Measurements from ENCODE around the gene FUT8.
"Not testable (repeated sequence)": the region's sequence is repeated elsewhere in the genome, so short reads cannot be mapped to it uniquely, and the experiment has no call there.

Gene FUT8

GRCh38 chr14:65703996-65704395 is 291.5 kb downstream of the FUT8 start:
- no peak for DNase-seq (ENCODE audit: low read depth in 1 of 2, low spot score in 1 of 2)

DNA sequence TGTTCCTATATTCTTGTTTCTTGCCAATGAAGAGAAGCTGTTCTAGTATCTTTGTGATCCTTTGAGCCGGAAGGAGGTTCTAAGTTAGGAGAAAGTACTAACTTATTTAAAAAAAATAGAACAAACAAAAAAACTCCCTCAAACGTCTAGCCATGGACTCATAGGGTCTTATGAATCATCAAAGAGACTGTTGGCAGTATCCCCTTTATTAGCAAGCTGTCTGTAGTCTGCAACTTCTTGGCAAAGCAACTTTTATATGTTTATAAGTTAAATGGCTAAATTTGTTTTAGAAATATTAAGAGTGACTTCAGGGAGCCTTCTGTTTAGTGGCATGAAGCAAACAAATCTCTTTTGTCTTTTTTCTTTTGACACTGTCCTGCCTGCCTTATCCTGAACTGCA is 291.9 kb downstream of the FUT8 start:
- DNase-seq (ENCODE audit: low read depth in 1 of 2, low spot score in 1 of 2), result no peak

DNA sequence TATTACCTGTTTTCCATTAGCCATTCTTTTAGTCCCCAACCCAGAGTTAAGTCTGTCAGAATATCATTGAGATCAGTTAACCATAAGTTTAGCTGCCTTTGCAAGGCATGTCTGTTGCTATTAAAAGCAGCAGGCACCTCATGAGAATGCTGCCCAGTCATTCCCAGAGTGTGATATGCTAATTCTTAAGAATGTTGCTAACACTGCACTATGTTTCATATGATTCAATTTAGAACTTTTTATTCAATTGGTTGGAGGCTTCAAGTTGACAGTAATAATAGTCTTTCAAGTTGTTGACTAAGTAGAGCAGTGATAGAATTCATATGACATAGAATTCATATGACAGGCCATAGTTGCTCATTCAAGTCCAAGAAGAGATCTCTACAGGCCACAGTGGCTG is 292.3 kb downstream of the FUT8 start:
- no peak for DNase-seq (ENCODE audit: low read depth in 1 of 2, low spot score in 1 of 2)

GRCh38 chr14:65709576-65709975 is 297.0 kb downstream of the FUT8 start:
- no peak for DNase-seq (ENCODE audit: low read depth in 1 of 2, low spot score in 1 of 2)

DNA sequence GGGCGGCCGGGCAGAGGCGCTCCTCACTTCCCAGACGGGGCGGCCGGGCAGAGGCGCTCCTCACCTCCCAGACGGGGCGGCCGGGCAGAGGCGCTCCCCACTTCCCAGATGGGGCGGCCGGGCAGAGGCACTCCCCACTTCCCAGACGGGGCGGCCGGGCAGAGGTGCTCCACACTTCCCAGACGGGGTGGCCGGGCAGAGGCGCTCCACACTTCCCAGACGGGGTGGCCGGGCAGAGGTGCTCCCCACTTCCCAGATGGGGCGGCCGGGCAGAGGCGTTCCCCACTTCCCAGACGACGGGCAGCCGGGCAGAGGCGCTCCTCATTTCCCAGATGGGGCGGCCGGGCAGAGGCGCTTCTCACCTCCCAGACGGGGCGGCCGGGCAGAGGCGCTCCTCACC is 304.3 kb downstream of the FUT8 start:
- not testable (repeated sequence) for DNase-seq (ENCODE audit: low read depth in 1 of 2, low spot score in 1 of 2)

DNA sequence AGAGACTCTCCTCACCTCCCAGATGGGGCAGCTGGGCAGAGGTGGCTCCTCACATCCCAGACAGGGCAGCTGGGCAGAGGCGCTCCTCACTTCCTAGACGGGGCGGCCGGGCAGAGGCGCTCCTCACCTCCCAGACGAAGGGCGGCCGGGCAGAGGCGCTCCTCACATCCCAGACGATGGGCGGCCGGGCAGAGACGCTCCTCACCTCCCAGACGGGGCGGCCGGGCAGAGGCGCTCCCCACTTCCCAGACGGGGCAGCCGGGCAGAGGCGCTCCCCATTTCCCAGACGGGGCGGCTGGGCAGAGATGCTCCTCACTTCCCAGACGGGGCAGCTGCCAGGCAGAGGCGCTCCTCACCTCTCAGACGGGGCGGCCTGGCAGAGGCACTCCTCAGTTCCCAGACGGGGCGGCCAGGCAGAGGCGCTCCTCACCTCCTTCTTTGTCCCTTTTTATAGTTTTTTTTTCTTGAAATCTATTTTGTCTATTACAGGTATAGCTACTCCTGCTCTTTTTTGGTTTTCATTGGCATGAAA is 304.9 kb downstream of the FUT8 start:
- not testable (repeated sequence) for DNase-seq (ENCODE audit: low read depth in 1 of 2, low spot score in 1 of 2)

DNA sequence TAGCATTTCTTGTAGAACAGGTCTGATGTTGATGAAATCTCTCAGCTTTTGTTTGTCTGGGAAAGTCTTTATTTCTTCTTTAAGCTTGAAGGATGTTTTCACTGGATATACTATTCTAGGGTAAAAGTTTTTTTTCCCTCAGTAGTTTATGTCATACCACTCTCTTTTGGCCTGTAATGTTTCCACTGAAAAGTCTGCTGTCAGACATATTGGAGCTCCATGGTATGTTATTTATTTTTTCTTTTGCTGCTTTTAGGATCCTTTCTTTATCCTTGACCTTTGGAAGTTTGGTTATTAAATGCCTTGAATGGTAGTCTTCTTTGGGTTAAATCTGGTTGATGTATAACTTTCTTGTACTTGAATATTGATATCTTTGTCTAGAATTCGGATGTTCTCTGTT is 306.1 kb downstream of the FUT8 start:
- DNase-seq (ENCODE audit: low read depth in 1 of 2, low spot score in 1 of 2), result no peak

DNA sequence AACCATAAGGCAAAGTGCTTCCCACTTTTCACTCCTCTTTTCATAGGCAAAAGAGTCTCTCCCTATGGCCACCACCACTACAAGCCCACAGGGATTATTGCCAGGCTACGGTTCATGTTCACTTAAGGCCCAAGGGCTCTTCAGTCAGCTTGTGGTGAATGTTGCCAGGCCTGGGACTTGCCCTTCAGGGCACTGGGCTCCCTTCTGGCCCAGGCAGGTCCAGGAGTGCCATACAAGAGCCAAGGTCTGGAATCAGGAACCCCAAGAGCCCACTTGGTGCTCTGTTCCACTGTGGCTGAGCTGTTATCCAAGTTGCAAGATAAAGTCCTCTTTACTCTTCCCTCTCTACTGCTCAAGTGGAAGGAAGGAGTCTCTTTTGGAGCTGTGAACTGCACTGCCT is 307.6 kb downstream of the FUT8 start:
- DNase-seq (ENCODE audit: low read depth in 1 of 2, low spot score in 1 of 2), result no peak

DNA sequence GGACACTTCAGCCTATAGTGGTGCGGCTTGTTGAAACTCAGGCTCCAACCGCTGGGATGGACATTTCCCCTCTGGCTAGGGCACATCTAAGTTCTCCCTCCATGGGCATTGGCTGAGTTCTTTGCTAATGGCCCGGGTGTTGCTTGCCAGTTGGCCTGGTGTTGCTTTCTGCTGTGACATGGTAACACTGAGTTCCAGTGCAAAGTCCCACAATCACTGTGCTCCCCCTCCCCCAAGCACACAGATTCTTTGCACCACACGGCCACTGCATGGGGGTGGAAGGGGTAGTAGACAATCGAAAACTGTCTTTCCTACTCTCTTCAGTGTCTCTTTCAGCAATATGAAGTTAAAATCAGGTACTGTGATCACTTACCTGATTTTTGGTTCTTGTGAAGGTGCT is 308.2 kb downstream of the FUT8 start:
- no peak for DNase-seq (ENCODE audit: low read depth in 1 of 2, low spot score in 1 of 2)

DNA sequence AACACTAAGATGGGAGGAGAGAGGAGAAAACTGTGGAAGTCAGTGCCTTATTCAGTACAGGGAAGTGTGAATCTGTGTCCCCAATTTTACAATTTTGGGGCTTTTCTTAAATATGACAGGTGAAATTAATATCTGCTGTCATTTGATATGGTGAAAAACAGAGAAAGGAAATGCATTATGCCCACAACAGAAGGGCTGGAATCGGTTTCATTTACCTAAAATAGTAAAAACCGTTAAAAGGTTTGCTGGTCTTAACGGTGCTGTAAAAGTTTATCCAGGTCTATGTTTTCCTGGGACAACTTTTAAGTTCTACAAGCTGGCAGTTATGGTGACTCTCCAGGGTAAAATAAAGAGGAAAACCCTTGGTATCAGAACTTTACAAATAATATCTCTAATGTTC is 310.8 kb downstream of the FUT8 start:
- no peak for DNase-seq (ENCODE audit: low read depth in 1 of 2, low spot score in 1 of 2)

GRCh38 chr14:65728604-65729003 is 316.1 kb downstream of the FUT8 start:
- no peak for DNase-seq (ENCODE audit: low read depth in 1 of 2, low spot score in 1 of 2)

DNA sequence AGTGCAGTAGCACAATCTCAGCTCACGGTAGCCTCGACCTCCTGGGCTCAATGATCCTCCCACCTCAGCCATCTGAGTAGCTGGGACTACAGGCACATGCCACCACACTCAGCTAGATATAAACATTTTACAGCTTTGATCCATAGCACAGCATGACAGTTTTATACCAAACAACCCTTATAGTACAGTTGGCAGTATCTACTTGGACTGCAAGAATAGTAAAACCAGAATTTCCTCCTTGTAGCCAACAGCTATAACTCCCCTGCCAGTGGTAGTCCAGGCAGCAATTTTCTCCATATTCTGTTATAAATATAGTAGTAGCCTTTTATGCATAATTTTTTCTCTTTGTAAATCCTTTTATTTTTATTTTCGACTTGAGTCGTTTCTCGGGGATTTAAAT is 317.0 kb downstream of the FUT8 start:
- DNase-seq (ENCODE audit: low read depth in 1 of 2, low spot score in 1 of 2), result no peak

GRCh38 chr14:65731933-65732506 is 319.5 kb downstream of the FUT8 start:
- DNase-seq (ENCODE audit: low read depth in 1 of 2, low spot score in 1 of 2), result no peak

GRCh38 chr14:65738339-65738738 is 325.8 kb downstream of the FUT8 start:
- no peak for DNase-seq (ENCODE audit: low read depth in 1 of 2, low spot score in 1 of 2)

DNA sequence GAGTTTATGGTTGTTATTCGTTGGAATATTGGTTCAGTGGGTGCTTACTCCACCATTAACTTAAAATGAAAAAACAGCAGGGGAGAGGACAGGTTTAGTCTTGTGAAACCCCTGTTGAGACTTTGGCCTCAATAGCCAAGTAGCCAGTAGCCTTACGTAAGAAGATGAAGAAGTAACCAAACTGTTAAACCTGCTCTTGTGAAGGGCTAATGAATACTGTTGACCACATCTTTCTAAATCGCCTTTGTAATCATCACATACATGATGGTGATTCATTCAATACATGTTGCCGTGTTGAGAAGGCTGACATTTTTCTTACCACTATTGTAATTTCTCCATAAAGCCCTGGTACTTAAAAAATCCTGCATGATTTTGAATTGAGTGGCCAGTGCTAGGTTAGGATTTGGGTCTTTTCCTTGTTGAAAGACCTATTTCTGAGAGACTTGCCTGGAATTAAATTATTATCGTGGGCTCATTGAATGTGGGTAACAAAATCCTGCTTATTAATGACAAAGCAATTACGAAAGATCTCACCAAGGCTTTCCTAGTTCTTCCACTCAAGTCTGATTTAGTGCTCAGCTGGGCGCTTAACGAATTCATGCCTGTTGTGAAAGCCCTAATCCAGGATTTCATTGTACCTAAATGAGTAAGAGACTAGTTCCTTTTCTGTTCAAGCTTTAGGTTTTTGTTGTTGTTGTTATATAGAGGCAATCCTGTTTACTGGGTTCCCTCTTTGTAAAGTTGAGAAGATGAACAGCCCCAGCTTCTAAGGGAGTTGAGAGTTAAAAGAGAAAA is 333.1 kb downstream of the FUT8 start:
- no peak for DNase-seq (ENCODE audit: low read depth in 1 of 2, low spot score in 1 of 2)

- DNase-seq (ENCODE audit: low read depth in 1 of 2, low spot score in 1 of 2), result no peak
Measured at GRCh38 chr14:65748796-65749195, 336.3 kb downstream of the FUT8 start.

DNA sequence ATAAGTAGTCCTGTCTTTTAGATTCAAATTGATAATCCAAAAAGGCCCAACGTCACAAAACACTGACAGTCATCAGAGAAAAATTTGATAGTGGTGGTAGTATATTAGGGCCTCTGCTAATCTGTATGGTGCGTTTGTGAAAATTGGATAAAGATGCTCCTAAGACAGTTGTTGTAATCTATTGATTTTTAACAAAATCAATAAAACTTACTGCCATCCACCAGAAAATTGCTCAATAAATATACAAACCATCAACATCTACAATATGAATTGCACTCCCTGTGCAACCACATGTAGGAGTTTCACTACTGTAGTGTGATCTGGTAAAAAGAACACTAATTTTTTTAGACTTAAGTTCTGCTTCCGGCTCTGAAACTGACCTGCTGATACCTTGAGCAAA is 336.8 kb downstream of the FUT8 start:
- DNase-seq (ENCODE audit: low read depth in 1 of 2, low spot score in 1 of 2), result no peak

DNA sequence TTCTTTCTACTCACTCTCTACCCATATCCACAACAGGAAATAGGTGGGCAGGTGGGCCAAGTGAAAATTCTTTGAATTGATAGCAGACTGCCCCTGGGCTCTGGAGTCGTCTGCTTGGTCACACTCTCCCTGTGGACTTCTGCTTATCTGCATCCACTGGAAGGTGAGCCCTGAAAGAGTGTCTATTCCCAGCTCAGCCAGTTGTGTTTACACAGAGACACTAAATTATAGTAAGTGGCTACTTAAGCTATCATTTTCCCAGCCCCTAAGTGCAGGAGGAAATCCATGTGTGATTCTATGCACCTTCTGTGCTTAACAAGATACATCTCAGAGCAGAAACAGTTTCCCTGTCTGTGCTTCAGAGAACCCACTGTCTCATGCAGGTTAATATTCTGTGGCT is 338.4 kb downstream of the FUT8 start:
- no peak for DNase-seq (ENCODE audit: low read depth in 1 of 2, low spot score in 1 of 2)

GRCh38 chr14:65751510-65751909 is 339.0 kb downstream of the FUT8 start:
- no peak for DNase-seq (ENCODE audit: low read depth in 1 of 2, low spot score in 1 of 2)

GRCh38 chr14:65753061-65753460 is 340.5 kb downstream of the FUT8 start:
- DNase-seq (ENCODE audit: low read depth in 1 of 2, low spot score in 1 of 2), result no peak

- DNase-seq (ENCODE audit: low read depth in 1 of 2, low spot score in 1 of 2), result no peak
Measured at GRCh38 chr14:65755331-65755730, 342.8 kb downstream of the FUT8 start.

- DNase-seq (ENCODE audit: low read depth in 1 of 2, low spot score in 1 of 2), result no peak
Measured at GRCh38 chr14:65756880-65757279, 344.4 kb downstream of the FUT8 start.

DNA sequence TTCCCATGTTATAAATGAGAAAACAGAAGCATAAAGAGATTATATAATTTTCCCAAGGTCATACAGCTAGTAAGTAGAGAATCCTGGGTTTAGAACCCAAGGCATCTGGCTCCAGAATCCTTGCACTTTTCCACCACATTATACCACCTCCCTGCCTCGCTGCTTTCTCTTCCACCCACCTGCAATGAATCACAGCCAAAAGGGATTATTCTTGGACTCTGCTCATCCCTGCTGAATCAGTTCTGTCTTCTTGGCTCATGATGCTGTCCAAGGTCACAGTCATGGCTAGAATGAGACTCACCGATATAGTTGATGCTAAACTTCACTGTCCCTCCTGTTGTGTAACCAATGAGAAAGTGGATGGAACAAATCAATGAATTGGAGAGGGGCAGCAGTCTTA is 356.6 kb downstream of the FUT8 start:
- no peak for DNase-seq (ENCODE audit: low read depth in 1 of 2, low spot score in 1 of 2)

All from activated T-helper 1 cell treated with anti-CD3 and anti-CD28 coated beads, Interleukin-2, amount 50 U/mL, for 16 hours (primary cell).